ENCODE results near the gene BARX2. TPM values are rescaled to one million over a fixed set of nuclear protein-coding genes. Genes with fewer than 3 reads are reported as not detected.

The BARX2 gene
- total and polyA plus RNA-seq, 2 donors from 2014 or later = 5.2 to 6.9 TPM

GRCh38 chr11:129392995-129393394, 17.3 kb downstream of the BARX2 start:
- DNase-seq (no peak), FAIRE-seq (no peak)
- Histone ChIP-seq H3K9ac (ENCODE audit: low read length in 3 of 3) (no peak overlapping the region), H3K27me3 (ENCODE audit: control insufficient read depth, insufficient read depth, low read length) (no peaks in the 10 kb centered on the region), H3K36me3 (ENCODE audit: control insufficient read depth in 2 of 3, insufficient read depth in 3 of 3, low read length in 3 of 3) (no peaks in the 10 kb centered on the region), H3K27ac (ENCODE audit: low read depth in 2 of 2, low read length in 2 of 2) (no peak overlapping the region), H3K4me1 (ENCODE audit: control insufficient read depth in 2 of 3, insufficient read depth in 2 of 3, low read depth in 1 of 3, low read length in 3 of 3) (no peaks in the 10 kb centered on the region), H3K4me3 (ENCODE audit: low read length in 3 of 3) (no peak overlapping the region), H3K9me3 (ENCODE audit: control insufficient read depth in 2 of 3, insufficient read depth in 1 of 3, low read length in 3 of 3) (no peaks in the 10 kb centered on the region)
- TF ChIP-seq, protein P1, sequence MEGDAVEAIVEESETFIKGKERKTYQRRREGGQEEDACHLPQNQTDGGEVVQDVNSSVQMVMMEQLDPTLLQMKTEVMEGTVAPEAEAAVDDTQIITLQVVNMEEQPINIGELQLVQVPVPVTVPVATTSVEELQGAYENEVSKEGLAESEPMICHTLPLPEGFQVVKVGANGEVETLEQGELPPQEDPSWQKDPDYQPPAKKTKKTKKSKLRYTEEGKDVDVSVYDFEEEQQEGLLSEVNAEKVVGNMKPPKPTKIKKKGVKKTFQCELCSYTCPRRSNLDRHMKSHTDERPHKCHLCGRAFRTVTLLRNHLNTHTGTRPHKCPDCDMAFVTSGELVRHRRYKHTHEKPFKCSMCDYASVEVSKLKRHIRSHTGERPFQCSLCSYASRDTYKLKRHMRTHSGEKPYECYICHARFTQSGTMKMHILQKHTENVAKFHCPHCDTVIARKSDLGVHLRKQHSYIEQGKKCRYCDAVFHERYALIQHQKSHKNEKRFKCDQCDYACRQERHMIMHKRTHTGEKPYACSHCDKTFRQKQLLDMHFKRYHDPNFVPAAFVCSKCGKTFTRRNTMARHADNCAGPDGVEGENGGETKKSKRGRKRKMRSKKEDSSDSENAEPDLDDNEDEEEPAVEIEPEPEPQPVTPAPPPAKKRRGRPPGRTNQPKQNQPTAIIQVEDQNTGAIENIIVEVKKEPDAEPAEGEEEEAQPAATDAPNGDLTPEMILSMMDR (IDR thresholded peaks at IDR 0.05; ENCODE audit: borderline replicate concordance, extremely low read depth, insufficient read depth) = no peak
- intact Hi-C loops (cut with DNase I) = no loop called here

DNA sequence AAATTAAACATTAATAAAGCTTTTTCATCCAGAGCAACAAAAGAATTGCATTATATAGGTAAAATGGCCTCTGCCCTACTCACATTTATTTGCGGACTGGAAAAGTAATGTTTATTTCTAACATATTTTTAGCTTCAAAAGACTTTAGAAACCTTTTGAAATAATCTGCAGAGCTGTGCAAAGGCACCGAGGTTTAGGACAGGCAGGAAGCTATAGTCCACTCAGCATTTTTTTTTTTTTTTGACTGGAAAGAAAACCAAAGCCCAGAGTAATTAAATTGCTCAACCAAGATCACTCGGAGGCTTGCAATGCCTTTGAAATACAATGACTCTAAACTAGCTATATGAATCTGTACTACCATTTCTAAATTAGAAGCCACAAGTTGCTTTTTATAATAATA, 19.1 kb downstream of the BARX2 start:
- H3K9ac ChIP-seq (ENCODE audit: low read length in 3 of 3) = no peak overlapping the region
- H3K4me1 ChIP-seq (ENCODE audit: control insufficient read depth in 2 of 3, insufficient read depth in 2 of 3, low read depth in 1 of 3, low read length in 3 of 3) = peaks cover 0 to under 1% (median 0%) of the 10 kb centered on the region in 3 donors
- H3K27me3 ChIP-seq (ENCODE audit: control insufficient read depth, insufficient read depth, low read length) = no peaks in the 10 kb centered on the region
- DNase-seq (peak in 1 of 5 donors; percentile 23), FAIRE-seq (no peak)
- H3K27ac ChIP-seq (ENCODE audit: low read depth in 2 of 2, low read length in 2 of 2) = no peak overlapping the region
- TF ChIP-seq, protein P1 (IDR thresholded peaks at IDR 0.05; ENCODE audit: borderline replicate concordance, extremely low read depth, insufficient read depth) = no peak
- H3K36me3 ChIP-seq (ENCODE audit: control insufficient read depth in 2 of 3, insufficient read depth in 3 of 3, low read length in 3 of 3) = no peaks in the 10 kb centered on the region
- no peaks in the 10 kb centered on the region for H3K9me3 ChIP-seq (ENCODE audit: control insufficient read depth in 2 of 3, insufficient read depth in 1 of 3, low read length in 3 of 3)
- no peak overlapping the region for H3K4me3 ChIP-seq (ENCODE audit: low read length in 3 of 3)
- intact Hi-C loops (cut with DNase I) = no loop called here

DNA sequence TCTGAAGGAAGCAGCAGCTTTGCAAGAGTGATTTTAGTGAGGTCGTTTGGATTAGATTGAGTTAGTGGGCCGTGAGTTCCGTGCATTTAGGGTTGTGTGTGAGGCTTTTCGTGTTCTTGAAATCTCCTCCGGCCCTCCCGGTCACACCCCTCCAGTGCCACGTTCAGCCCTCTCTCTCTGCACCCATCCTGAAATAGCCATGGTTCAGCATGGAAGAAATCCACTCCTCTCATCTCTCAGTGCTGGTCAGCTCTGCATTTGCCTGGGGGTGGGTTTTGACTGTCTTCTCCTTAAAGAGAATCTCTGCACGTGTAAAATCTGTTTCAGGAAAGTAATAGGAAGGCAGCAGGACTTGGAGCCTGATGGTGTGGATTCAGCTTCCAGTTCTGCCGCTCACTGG, 19.8 kb downstream of the BARX2 start:
- Histone ChIP-seq H3K27me3 (ENCODE audit: control insufficient read depth, insufficient read depth, low read length) (no peaks in the 10 kb centered on the region), H3K9ac (ENCODE audit: low read length in 3 of 3) (no peak overlapping the region), H3K4me3 (ENCODE audit: low read length in 3 of 3) (no peak overlapping the region), H3K4me1 (ENCODE audit: control insufficient read depth in 2 of 3, insufficient read depth in 2 of 3, low read depth in 1 of 3, low read length in 3 of 3) (peaks cover 0 to 3% (median 0%) of the 10 kb centered on the region in 3 donors), H3K9me3 (ENCODE audit: control insufficient read depth in 2 of 3, insufficient read depth in 1 of 3, low read length in 3 of 3) (no peaks in the 10 kb centered on the region), H3K36me3 (ENCODE audit: control insufficient read depth in 2 of 3, insufficient read depth in 3 of 3, low read length in 3 of 3) (no peaks in the 10 kb centered on the region), H3K27ac (ENCODE audit: low read depth in 2 of 2, low read length in 2 of 2) (no peak overlapping the region)
- intact Hi-C loops (cut with DNase I) = no loop called here
- FAIRE-seq (no peak), DNase-seq (peak in 2 of 5 donors; percentile 42 to 56)
- TF ChIP-seq, protein P1 (IDR thresholded peaks at IDR 0.05; ENCODE audit: borderline replicate concordance, extremely low read depth, insufficient read depth) = no peak

DNA sequence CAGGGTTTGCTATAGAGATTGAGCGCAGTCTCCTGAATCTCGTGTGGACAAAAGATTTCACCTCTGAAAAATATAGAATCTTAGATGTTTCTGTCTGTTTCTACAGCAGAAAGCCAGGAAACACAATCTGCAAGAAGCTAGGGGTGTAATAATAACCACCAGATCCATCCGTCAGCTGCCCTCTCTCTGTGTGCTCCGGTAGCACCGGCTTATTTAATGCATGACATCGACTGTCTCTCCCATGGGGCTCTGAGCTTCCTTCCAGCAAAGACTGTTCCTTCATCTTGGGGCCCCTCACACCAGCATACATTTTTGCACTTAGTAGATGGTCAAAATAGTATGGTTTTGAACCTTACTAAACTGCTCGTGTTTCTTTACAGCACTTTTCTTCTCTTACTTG, 20.2 kb downstream of the BARX2 start:
- Histone ChIP-seq H3K4me3 (ENCODE audit: low read length in 3 of 3) (no peak overlapping the region), H3K4me1 (ENCODE audit: control insufficient read depth in 2 of 3, insufficient read depth in 2 of 3, low read depth in 1 of 3, low read length in 3 of 3) (peaks cover 0 to 3% (median 0%) of the 10 kb centered on the region in 3 donors), H3K36me3 (ENCODE audit: control insufficient read depth in 2 of 3, insufficient read depth in 3 of 3, low read length in 3 of 3) (no peaks in the 10 kb centered on the region), H3K27me3 (ENCODE audit: control insufficient read depth, insufficient read depth, low read length) (no peaks in the 10 kb centered on the region), H3K9ac (ENCODE audit: low read length in 3 of 3) (no peak overlapping the region), H3K27ac (ENCODE audit: low read depth in 2 of 2, low read length in 2 of 2) (no peak overlapping the region), H3K9me3 (ENCODE audit: control insufficient read depth in 2 of 3, insufficient read depth in 1 of 3, low read length in 3 of 3) (no peaks in the 10 kb centered on the region)
- TF ChIP-seq, protein P1 (IDR thresholded peaks at IDR 0.05; ENCODE audit: borderline replicate concordance, extremely low read depth, insufficient read depth) = no peak
- DNase-seq = no peak
- intact Hi-C loops (cut with DNase I) = no loop called here
- FAIRE-seq = no peak
